AG04450 (cell line): ENCODE results near the gene TEKT2. TPM values are rescaled to one million over a fixed set of nuclear protein-coding genes. Genes with fewer than 3 reads are reported as not detected.

Source experiments
- CTCF ChIA-PET: fragments of 300-600, 350-600 bp; formaldehyde crosslinking; extraction: SDS; loops from one replicate; lab custom pipeline; 2022; ENCODE audit warnings: antibody characterized with exemption, inconsistent platforms; lab: Charles Lee
- POLR2A ChIA-PET: fragments of 350-600 bp; formaldehyde crosslinking; extraction: SDS; loops from one replicate; lab custom pipeline; 2021; ENCODE audit warnings: antibody characterized with exemption, inconsistent platforms; lab: Yijun Ruan, JAX
- DNase-seq: peaks from one replicate; pipeline ENCODE4 v3.0.0-alpha.2; 2011; ENCODE audit warnings: low read depth, low spot score
- H3K27ac ChIP-seq: one replicate; pipeline ENCODE4 v1.5.1; 2012; ENCODE audit warnings: low read depth, low read length, control low read depth
- H3K27me3 ChIP-seq: one replicate; pipeline ENCODE4 v1.6.0; 2012; ENCODE audit warnings: low read length; ENCODE audit not compliant: control insufficient read depth, insufficient read depth
- H3K4me3 ChIP-seq: 2 replicates; pipeline ENCODE4 v1.5.1; 2011; ENCODE audit warnings: mild to moderate bottlenecking, low read depth, low read length, control low read depth
- H3K9me3 ChIP-seq: 2 replicates; pipeline ENCODE4 v1.5.1; 2012; ENCODE audit warnings: low read length; ENCODE audit not compliant: control insufficient read depth, insufficient read depth
- CTCF ChIP-seq: IDR thresholded peaks from 2 replicates; pipeline ENCODE4 v1.5.1; 2011; ENCODE audit warnings: low read depth, low read length, control low read depth, inconsistent platforms
- polyA plus RNA-seq: library from polyadenylated mRNA; depleted of rRNA; stranded (reverse); fragments of >200 nt; gene quantifications from 2 replicates; pipeline ENCODE4 v1.2.3, GENCODE V29; 2011

The TEKT2 gene
- polyA plus RNA-seq, 1 experiment = 0.12 TPM

- H3K4me3 ChIP-seq = peak within 1 kb of the TSS; percentile 88
- CTCF ChIA-PET = interaction anchor here (0.7 to 1.5 kb wide), 2 partner anchors 46 to 197 kb away, joined by 3 to 4 read pairs; no protein-coding TSS in a partner anchor
- no peaks in the 10 kb centered on the region for H3K27me3 ChIP-seq
- TF ChIP-seq CTCF = peak; percentile 90
- H3K27ac ChIP-seq = peak within 1 kb of the TSS; percentile 68
- no peaks in the 10 kb centered on the region for H3K9me3 ChIP-seq
- peak; percentile 72 for DNase-seq
- POLR2A ChIA-PET = interaction anchor here (0.6 kb wide), 1 partner anchor 21 kb away, joined by 3 read pairs; no protein-coding TSS in a partner anchor
Measured at GRCh38 chr1:36088577-36089392, 4.9 kb downstream of the TEKT2 start, which contains the start of gene ADPRS. TSS of gene ADPRS (plus strand) at chr1:36088892. CDS start at chr1:36088905, 13 bp downstream.

- Histone ChIP-seq H3K4me3 (peak overlapping the region; percentile 88), H3K27me3 (no peaks in the 10 kb centered on the region), H3K9me3 (no peaks in the 10 kb centered on the region; the same call in 1 of the 2 replicates), H3K27ac (peak overlapping the region; percentile 68)
- ChIA-PET POLR2A (interaction anchor here (0.6 kb wide), 1 partner anchor 20 kb away, joined by 3 read pairs; no protein-coding TSS in a partner anchor), CTCF (interaction anchor here (0.7 to 1.5 kb wide), 2 partner anchors 45 to 196 kb away, joined by 3 to 4 read pairs; no protein-coding TSS in a partner anchor)
- no peak for TF ChIP-seq CTCF
- peak; percentile 13 for DNase-seq
Measured at GRCh38 chr1:36089393-36090121, 5.7 kb downstream of the TEKT2 start.

GRCh38 chr1:36091141-36091540, 7.2 kb downstream of the TEKT2 start:
- Histone ChIP-seq H3K4me3 (no peak overlapping the region), H3K27me3 (no peaks in the 10 kb centered on the region), H3K9me3 (no peaks in the 10 kb centered on the region; the same call in 1 of the 2 replicates), H3K27ac (no peak overlapping the region)
- DNase-seq = no peak
- CTCF ChIA-PET = interaction anchor here (1.4 kb wide), 1 partner anchor 44 kb away, joined by 5 read pairs; no protein-coding TSS in a partner anchor
- no peak for TF ChIP-seq CTCF
- POLR2A ChIA-PET = no interaction called here

- Histone ChIP-seq H3K27ac (no peak overlapping the region), H3K9me3 (no peaks in the 10 kb centered on the region; the same call in 1 of the 2 replicates), H3K27me3 (no peaks in the 10 kb centered on the region), H3K4me3 (no peak overlapping the region)
- CTCF ChIA-PET = interaction anchor here (1.0 to 1.5 kb wide), 2 partner anchors 43 to 97 kb away, joined by 3 to 5 read pairs; no protein-coding TSS in a partner anchor
- TF ChIP-seq CTCF = no peak
- DNase-seq = no peak
- POLR2A ChIA-PET = no interaction called here
Measured at GRCh38 chr1:36091698-36092097, 7.8 kb downstream of the TEKT2 start.
